ENCODE measurements around the gene AFF1.

- TF ChIP-seq FOXP2 (optimal IDR thresholded peaks at IDR 0.05; ENCODE audit: borderline replicate concordance, extremely low read depth, extremely low read length, insufficient read depth) (no peak), POLR2AphosphoS5 (IDR thresholded peaks at IDR 0.05; ENCODE audit: low read depth, low read length) (no peak)
Observed at GRCh38 chr4:87092389-87093141, 157.8 kb downstream of the AFF1 start.

All from PFSK-1 (cell line).